SK-N-DZ (cell line): ENCODE results near the gene CHMP4B.

Source experiments
- DNase-seq: peaks from one replicate; pipeline ENCODE4 v3.0.0-alpha.2; 2015; ENCODE audit warnings: low spot score

CHMP4B gene

GRCh38 chr20:33862709-33863403 lies 51.7 kb downstream of the CHMP4B start:
- peak; percentile 94 for DNase-seq

GRCh38 chr20:33863440-33864323 lies 52.5 kb downstream of the CHMP4B start:
- no peak for DNase-seq

DNA sequence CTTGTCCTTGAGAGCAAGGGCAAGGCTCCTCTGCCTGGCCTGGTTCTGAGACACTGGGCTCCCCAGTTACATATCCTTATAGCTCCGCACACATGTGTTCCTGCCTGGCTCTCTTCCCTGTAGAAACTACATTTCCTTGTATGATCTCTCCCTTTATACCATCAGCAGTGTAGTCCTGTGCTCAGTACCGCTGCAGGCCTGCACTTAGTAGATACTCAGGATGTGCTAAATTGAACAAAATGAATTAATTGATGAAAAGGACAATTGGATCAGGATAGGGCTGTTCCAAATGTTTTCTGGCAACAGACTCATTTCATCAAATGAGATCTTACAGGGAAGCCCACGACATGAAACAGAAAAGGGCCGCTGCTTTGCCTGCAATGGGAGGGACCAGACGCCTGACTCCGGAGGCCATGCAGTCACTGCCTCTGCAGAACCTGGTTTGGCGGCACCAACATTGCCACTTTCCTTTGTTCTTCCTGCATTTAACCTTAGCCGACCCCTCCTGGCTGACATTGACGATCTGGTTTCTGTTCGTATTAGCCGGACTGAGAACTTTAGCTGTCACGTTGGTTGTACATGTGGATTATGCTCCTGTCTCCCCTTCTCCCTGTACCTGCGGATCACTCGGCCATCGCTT lies 53.3 kb downstream of the CHMP4B start:
- peak; percentile 76 for DNase-seq

DNA sequence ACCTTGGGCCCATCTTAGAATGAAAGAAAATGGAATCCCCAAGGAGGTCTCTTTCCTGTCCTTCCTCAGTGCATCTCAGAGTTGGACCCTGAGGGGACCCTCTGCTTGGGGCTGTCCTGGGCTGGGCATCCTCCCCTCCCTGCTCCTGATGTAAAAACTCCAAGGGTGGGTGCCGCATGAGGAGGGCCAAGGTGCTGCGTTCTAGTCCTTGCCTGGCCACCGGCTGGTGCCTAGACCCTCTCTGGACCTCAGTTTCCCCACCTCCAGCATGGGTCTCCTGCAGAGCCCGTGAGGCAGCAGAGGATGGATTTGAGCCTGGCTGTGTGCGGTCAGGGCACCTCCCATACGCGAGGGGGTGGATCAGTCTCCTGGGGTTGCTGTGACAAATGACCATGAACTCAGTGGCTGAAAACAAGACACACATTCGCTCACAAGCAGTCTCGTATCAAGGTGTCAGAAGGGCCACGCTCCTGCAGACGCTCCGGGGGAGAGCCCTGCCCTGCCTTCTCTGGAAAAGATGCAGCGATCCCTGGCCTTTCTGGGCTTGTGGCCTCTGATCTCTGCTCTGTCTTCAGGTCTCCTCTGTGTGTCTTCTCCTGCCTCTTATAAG lies 54.7 kb downstream of the CHMP4B start:
- no peak for DNase-seq

DNA sequence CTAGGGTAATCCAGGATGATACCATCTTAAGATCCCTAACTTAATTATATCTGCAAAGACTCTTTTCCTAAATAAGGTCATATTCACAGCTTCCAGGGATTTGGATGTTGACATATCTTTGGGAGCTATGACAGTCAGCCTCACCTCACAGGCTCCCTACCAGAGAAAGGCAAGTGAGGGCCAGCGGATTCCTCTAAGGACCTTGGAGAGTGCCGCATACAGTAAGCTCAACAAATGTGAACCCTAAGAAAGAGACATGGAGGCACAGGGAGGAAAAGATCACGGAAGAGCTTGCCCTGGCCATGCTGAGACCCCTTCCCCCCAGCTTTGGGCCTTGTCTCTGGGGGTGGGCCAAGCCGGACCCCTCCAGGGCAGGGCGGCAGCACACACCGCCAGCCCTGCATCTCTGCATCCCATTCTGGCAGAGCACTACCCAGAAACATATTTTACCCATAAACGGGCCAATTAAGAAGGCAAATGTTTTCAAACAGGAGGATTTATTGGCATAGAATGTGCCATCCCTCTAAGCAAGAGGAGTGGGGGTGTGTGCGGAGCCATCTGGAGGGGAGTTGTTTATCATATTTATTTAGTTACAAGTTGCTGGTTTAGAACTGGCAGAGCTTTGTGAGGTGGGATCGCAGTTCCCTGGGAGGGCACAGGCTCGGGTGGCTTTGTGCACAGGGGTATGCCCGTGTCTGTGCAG lies 55.4 kb downstream of the CHMP4B start:
- DNase-seq, result no peak

DNA sequence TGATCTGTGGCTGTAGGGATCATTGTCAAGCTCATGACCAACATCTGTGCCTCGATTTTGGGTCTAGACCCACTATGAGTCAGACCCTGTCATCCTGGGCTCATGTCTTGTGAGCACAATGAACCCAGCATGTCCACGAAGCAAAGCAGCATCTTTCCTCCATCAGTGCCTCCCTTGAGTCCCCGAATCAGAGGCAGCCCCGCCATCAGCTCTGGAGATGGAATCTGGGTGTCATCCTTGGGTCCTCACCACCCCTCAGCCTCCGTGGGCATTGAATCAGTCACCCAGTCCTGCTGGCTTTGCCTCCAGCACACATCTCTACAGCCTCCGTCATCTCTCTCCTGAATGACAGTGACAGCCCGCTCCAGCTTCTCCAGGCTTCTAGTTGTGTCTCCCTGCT lies 56.9 kb downstream of the CHMP4B start:
- no peak for DNase-seq

DNA sequence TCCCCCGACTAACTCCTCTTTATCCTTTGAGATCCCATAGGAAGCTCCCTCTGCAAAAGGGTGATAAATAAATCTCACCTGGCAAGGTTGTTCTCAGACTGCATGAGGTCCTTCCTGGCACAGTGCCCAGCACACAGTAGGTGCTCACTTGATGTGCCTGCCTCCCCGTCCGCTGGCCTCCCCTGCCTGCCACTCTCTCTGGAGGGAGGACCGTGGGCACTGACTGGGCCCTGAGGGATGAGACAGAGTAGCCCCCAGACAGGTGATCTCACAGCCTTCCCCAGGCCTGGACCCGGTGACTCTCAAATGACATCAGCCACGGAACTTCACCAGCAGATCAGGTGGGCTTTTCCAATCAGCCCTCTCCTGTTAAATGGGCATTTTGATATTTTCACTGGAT lies 57.4 kb downstream of the CHMP4B start:
- DNase-seq, result no peak

- DNase-seq, result no peak
These were observed 58.1 kb downstream of the CHMP4B start for GRCh38 chr20:33869283-33869682.

- no peak for DNase-seq
These were observed 60.2 kb downstream of the CHMP4B start for GRCh38 chr20:33871362-33871761.

DNA sequence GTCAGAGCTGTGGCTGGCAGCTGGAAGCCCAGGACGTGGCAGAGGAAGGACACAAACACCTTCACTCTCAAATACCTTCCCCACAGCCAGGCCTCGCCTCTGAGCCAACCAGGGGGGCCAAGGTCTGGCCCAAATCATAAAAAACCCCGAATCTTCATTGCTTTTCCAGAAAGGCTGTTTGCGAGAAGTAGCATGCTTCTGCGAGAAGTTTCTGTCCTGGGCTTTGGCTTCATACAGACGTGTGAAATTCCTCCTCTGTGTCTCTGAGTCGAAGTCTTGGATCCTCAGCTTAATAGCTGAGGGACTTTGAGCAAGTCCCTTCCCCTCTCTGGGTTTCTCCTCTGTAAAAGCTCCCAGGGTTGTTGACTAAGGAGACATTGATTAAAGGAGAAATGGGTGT lies 63.0 kb downstream of the CHMP4B start:
- DNase-seq, result no peak

DNA sequence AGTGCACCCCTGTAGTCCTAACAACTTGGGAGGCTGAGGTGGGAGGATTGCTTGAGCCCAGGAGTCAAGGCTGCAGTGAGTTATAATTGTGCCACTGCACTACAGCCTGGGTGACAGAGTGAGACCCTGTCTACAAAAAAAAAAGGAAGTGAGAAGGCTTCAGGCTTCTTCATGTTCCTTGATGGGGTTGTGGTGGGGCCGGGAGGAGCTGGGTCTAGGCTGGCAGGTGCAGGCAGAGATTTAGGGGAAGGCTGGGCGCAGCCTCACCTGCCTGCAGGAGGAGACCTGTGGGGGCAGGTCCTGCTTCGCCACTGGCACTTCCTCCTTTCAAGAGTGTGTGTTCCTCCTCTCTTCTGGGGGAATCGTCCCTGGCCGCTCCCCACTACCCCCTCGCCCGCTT lies 63.9 kb downstream of the CHMP4B start:
- DNase-seq, result no peak

- peak; percentile 61 for DNase-seq
These were observed 64.4 kb downstream of the CHMP4B start for GRCh38 chr20:33875534-33876026.

DNA sequence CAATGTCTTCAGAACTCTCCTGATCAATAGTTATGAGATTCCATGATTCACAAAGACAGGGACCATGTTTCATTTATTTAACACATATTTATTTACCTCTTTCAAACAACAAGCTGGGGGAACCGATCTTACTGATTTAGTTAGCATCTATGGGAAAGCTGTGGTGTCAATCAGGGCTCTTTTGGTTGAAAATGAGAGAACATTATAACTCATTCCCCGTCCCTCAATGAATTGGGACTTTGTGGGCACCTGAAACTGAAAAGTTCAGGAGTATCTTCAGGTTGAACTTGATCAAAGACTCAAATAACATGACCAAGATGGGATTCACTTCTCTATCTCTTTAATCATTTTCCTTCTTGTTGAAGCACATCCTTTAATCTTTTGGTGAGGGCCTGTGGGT lies 67.4 kb downstream of the CHMP4B start:
- no peak for DNase-seq

GRCh38 chr20:33880396-33880795 lies 69.2 kb downstream of the CHMP4B start:
- DNase-seq, result no peak

DNA sequence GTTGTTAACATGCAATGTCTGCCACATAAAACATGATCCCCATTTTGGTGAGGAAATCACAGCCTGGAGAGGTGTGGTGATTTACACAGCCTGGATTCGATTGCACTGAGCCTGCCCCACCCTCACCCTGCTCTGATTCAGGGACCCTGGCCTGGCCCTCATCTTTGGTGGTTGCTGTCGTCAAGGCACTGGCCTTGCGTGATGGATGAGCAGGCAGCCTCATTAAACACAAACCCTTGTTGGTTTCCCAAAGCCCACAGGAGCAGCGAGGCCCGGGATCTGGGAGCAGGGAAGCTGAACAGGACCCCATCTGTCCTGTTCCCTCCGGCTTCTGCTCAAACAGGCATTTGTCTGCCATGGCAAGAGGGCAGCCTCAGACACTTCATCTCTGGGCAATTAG lies 70.8 kb downstream of the CHMP4B start:
- no peak for DNase-seq

DNA sequence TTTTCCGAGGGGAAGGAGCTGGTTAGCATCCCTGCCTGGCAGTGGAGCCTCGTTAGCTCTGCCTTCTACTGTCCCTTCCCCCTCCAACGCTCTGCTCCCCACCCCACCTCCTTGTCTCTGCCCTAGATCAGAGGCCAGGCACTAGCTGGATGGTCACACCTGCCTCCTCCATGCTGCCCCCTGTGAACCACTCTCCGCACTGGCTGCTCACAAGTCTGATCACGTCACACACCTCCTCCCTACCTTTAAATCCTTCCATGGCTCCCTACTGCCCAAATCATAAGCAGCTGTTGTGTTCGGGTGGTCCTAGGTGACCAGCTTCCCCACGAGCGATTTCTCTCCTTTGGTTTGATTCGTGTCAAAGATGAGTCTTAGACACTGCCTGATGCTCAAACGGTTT lies 71.3 kb downstream of the CHMP4B start:
- peak; percentile 59 for DNase-seq

GRCh38 chr20:33883164-33883563 lies 72.0 kb downstream of the CHMP4B start:
- DNase-seq, result no peak

- DNase-seq, result no peak
These were observed 73.5 kb downstream of the CHMP4B start for GRCh38 chr20:33884633-33885032.

GRCh38 chr20:33889312-33889711 lies 78.2 kb downstream of the CHMP4B start:
- no peak for DNase-seq

GRCh38 chr20:33890557-33890956 lies 79.4 kb downstream of the CHMP4B start:
- DNase-seq, result no peak

GRCh38 chr20:33893314-33893713 lies 82.2 kb downstream of the CHMP4B start:
- no peak for DNase-seq
